ENCODE data around the gene NEUROD1.

DNA sequence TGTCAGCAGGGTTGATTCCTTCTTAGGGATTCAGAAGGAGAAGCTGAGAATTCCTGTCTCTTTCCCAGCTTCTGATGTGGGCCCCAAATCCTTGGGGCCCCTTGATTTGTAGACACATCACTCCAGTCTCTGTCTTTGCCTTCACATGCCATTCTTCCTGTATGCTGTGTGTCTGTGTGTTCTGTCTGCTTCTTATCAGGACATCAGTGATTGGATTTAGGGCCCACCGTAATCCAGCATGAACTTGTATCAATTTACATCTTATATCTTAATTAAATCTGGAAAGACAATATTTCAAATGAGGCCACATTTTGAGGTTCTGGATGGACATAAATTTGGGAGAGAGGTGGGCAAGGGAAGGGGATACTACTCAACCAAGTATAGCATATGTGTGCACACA lies 9.7 kb downstream of the NEUROD1 start:
- no peak for TF ChIP-seq SUZ12 (IDR thresholded peaks at IDR 0.05; ENCODE audit: extremely low read depth, insufficient read depth, insufficient read length)
- TF ChIP-seq YY1 (IDR thresholded peaks at IDR 0.05; ENCODE audit: insufficient read depth, insufficient read length), result no peak
